DMS114 treated with DMSO at 0.1 percent for 48 hours (cell line): ENCODE data around the gene ACKR4.
"Not testable (repeated sequence)": the region's sequence is repeated elsewhere in the genome, so short reads cannot be mapped to it uniquely, and the experiment has no call there.

ENCODE experiments used
- DNase-seq: peaks from one replicate; lab custom pipeline; 2025; ENCODE audit not compliant: unreplicated experiment; lab: John Stamatoyannopoulos, UW

The ACKR4 gene

GRCh38 chr3:132596816-132597433, at the start of gene ACKR4:
Gene ACKR4, plus strand, starts transcription at chr3:132597270. Its CDS starts 3,128 bp downstream, at chr3:132600398.
- no peak for DNase-seq

- DNase-seq, result no peak
These were observed 47.9 kb upstream of the ACKR4 start for GRCh38 chr3:132549169-132549568.

- no peak for DNase-seq
These were observed 47.0 kb upstream of the ACKR4 start for GRCh38 chr3:132549890-132550578.

GRCh38 chr3:132550579-132551305, 46.3 kb upstream of the ACKR4 start:
- DNase-seq, result no peak

GRCh38 chr3:132553826-132554225, 43.2 kb upstream of the ACKR4 start:
- no peak for DNase-seq

GRCh38 chr3:132554437-132554836, 42.6 kb upstream of the ACKR4 start:
- no peak for DNase-seq

GRCh38 chr3:132555306-132556035, 41.6 kb upstream of the ACKR4 start:
- DNase-seq, result no peak

GRCh38 chr3:132556036-132556386, 41.1 kb upstream of the ACKR4 start:
- DNase-seq, result not testable (repeated sequence)

GRCh38 chr3:132556508-132557159, 40.4 kb upstream of the ACKR4 start:
- no peak for DNase-seq

- no peak for DNase-seq
These were observed 36.1 kb upstream of the ACKR4 start for GRCh38 chr3:132561003-132561402.

- DNase-seq, result no peak
These were observed 33.5 kb upstream of the ACKR4 start for GRCh38 chr3:132563420-132564069.

- DNase-seq, result no peak
These were observed 33.0 kb upstream of the ACKR4 start for GRCh38 chr3:132564070-132564465.

GRCh38 chr3:132568422-132568821, 28.6 kb upstream of the ACKR4 start:
- DNase-seq, result no peak

GRCh38 chr3:132569153-132569552, 27.9 kb upstream of the ACKR4 start:
- DNase-seq, result no peak

- no peak for DNase-seq
These were observed 27.5 kb upstream of the ACKR4 start for GRCh38 chr3:132569580-132569979.

GRCh38 chr3:132570016-132570415, 27.1 kb upstream of the ACKR4 start:
- no peak for DNase-seq

- DNase-seq, result no peak
These were observed 23.3 kb upstream of the ACKR4 start for GRCh38 chr3:132573797-132574211.

GRCh38 chr3:132587401-132587800, 9.7 kb upstream of the ACKR4 start:
- DNase-seq, result no peak

GRCh38 chr3:132592216-132592615, 4.9 kb upstream of the ACKR4 start:
- DNase-seq, result no peak

- DNase-seq, result no peak
These were observed 3.7 kb upstream of the ACKR4 start for GRCh38 chr3:132593241-132593946.
